ENCODE data around the gene TIAM1.
A peak's percentile ranks its signal among the peaks of the same experiment; 100 is the strongest.

The TIAM1 gene

DNA sequence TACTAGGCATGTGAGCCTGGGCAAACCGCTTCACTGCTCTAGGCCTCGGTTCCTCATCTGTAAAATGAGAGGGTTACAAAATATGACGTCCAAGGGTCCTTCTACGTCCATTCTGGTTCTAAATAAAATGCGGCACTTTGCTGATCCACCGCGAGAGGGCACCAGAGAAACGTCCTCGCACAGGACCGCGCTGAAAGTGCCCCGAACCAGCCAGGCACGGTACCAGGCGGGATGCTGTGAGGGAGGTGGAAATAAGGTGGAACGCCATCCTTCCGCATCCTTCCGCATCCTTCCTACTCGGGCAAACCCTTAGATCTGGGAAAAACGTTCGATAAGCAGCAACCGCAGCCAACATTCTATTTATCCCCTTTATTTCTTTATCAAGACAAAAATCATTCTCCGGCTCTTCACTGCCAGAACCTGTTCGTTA is 245.5 kb downstream of the TIAM1 start:
- peaks cover 11 to 19% of the 10 kb centered on the region in 2 donors for H3K27me3 Mint-ChIP-seq
- no peak overlapping the region for H3K4me3 Mint-ChIP-seq
- H3K27ac Mint-ChIP-seq: no peak overlapping the region
- DNase-seq (peak; percentile 66), ATAC-seq (replicated peaks) (peak; percentile 93 to 95)
- H3K9me3 Mint-ChIP-seq: peaks cover 0 to 5% of the 10 kb centered on the region in 2 donors
- peaks cover 10 to 14% of the 10 kb centered on the region in 2 donors for H3K4me1 Mint-ChIP-seq
- H3K36me3 Mint-ChIP-seq: no peaks in the 10 kb centered on the region

DNA sequence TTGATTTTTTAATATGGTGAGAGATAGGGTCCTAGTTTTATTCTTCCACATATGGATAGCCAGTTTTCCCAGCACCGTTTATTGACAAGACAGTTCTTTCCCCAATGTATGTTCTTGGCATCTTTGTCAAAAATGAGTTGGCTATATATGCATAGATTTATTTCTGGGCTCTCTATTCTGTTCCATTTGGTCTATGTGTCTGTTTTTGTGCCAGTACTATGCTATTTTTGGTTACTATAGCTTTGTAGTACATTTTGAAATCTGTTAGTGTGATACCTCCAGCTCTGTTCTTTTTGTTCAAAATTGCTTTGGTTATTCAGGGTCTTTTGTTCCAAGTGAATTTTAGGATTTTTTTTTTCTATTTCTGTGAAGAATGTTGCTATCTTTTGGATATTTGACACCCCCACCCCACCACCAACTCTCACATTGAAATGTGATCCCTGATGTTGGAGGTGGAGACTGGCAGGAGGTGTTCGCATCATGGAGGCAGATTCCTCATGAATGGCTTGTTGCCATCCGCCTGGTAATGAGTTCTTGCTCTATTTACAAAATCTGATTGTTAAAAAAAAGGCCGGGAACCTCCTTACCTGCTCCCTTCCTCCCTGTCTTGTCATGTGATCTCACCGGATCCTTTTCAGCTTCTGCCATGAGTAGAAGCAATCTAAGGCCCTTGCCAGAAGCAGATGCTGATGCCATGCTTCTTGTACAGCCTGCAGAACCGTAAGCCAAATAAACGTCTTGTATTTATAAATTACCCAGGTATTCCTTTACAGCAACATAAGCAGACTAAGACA is 251.0 kb downstream of the TIAM1 start:
- Mint-ChIP-seq H3K27me3 (peaks cover 12 to 28% of the 10 kb centered on the region in 2 donors), H3K4me3 (no peak overlapping the region), H3K4me1 (no peaks in the 10 kb centered on the region), H3K9me3 (peaks cover 0 to 5% of the 10 kb centered on the region in 2 donors), H3K36me3 (no peaks in the 10 kb centered on the region), H3K27ac (no peak overlapping the region)
- no peak for DNase-seq
- ATAC-seq (replicated peaks): no peak

DNA sequence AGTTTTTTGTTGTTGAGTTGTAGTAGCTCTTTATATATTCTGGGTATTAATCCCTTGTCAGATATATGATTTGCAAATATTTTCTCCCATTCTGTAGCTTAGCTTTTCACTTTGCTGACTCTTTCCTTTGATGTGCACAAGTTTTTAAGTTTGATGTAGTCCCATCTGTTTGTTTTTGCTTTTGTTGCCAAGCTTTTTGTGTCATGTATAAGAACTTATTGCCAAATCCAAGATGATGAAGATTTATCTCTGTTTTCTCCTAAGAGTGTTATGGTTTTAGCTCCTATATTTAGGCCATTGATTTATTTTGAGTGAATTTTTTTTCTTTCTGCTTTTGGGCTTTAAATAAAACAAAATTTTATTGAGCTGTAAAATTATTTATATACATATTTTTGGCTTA is 253.7 kb downstream of the TIAM1 start:
- peaks cover 20 to 22% of the 10 kb centered on the region in 2 donors for H3K27me3 Mint-ChIP-seq
- H3K4me1 Mint-ChIP-seq: peaks cover 2 to 5% of the 10 kb centered on the region in 2 donors
- DNase-seq (no peak), ATAC-seq (replicated peaks) (no peak)
- no peak overlapping the region for H3K4me3 Mint-ChIP-seq
- peaks cover 0 to 5% of the 10 kb centered on the region in 2 donors for H3K9me3 Mint-ChIP-seq
- no peak overlapping the region for H3K27ac Mint-ChIP-seq
- H3K36me3 Mint-ChIP-seq: no peaks in the 10 kb centered on the region

DNA sequence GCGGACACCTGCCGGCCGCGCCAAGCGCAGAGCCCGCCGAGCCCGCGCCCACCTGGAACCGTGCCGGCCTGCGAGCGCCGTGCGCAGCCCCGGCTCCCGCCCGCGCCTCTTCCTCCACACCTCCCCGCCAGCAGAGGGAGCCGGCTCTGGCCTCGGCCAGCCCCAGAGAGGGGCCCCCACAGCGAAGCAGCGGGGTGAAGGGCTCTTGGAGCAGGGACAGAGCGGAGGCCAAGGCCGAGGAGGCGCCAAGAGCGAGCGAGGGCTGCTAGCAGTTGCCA is 255.6 kb downstream of the TIAM1 start:
- H3K4me1 Mint-ChIP-seq: peaks cover 2 to 5% of the 10 kb centered on the region in 2 donors
- no peak for ATAC-seq (replicated peaks)

DNA sequence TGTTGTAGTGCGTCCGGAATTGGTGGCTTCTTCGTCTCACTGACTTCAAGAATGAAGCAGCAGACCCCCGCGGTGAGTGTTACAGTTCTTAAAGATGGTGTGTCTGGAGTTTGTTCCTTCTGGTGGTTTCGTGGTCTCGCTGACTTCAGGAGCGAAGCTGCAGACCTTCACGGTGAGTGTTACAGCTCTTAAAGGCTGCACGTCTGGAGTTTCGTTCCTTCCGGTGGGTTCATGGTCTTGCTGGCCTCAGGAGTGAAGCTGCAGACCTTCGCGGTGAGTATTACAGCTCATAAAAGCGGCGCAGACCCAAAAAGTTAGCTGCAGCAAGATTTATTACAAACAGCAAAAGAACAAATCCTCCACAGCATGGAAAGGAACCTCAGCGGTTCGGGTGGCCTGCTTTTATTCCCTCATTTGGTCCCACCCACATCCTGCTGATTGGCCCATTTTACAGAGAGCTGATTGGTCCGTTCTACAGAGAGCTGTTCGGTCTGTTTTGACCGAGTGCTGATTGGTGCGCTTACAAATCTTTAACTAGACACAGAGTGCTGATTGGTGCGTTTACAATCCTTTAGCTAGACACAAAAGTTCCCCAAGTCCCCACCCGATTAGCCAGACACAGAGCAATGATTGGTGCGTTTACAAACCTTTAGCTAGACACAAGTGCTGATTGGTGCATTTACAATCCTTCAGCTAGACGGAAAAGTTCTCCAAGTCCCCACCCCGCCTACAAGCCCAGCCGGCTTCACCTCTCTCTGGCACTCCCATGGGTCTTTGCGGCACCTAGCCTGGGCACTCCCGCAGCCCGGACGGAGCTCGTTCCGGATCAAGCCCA is 256.2 kb downstream of the TIAM1 start:
- H3K27me3 Mint-ChIP-seq: peaks cover 9 to 12% of the 10 kb centered on the region in 2 donors
- DNase-seq: no peak
- H3K27ac Mint-ChIP-seq: no peak overlapping the region
- no peaks in the 10 kb centered on the region for H3K36me3 Mint-ChIP-seq
- no peak for ATAC-seq (replicated peaks)
- H3K4me3 Mint-ChIP-seq: no peak overlapping the region
- peaks cover 2 to 5% of the 10 kb centered on the region in 2 donors for H3K4me1 Mint-ChIP-seq
- H3K9me3 Mint-ChIP-seq: no peaks in the 10 kb centered on the region

More for the DNA sequence above, 255.6 kb downstream of the TIAM1 start:
- Mint-ChIP-seq H3K27ac (no peak overlapping the region), H3K9me3 (no peaks in the 10 kb centered on the region), H3K27me3 (peaks cover 9 to 17% of the 10 kb centered on the region in 2 donors), H3K4me3 (no peak overlapping the region), H3K36me3 (no peaks in the 10 kb centered on the region)
- no peak for DNase-seq

DNA sequence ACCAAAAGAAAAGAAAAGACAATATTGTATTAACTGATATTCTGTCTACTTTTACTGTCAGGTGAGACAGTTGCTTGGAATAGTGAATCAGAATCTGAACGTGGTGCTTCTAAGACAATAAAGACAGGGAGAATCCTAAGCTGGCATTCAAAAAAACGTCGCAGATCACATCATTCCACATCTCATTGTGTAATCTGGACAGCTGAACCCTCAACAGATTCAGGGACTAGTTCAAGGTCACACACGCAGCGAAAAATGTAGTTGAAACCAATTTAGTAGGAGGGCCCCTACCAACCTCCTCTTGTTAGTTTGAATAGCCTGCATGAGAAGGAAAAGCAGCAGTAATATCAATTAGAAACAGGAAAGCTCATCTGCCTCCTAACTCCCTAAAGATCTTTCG is 259.4 kb downstream of the TIAM1 start:
- H3K36me3 Mint-ChIP-seq: no peaks in the 10 kb centered on the region

DNA sequence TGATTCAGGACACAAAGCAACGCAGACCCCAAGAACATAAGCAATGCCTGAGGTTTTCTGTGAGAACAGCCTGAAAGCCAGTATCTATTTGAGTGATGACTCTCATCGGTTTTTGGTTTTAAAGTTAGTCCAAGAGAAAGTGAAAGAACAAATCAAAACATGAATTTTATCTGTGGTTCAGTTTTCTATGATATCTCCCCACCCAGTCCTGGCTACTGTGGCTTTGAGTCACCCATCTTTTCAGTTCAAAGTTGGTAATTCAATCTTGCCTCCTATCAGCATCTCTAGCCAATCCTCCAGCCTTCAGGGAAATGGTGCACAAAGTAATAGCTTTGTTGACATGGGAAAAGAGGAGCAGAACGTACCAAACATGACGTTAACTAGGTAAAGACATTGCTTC is 265.3 kb downstream of the TIAM1 start:
- no peaks in the 10 kb centered on the region for H3K9me3 Mint-ChIP-seq
- H3K27ac Mint-ChIP-seq: no peak overlapping the region
- no peaks in the 10 kb centered on the region for H3K36me3 Mint-ChIP-seq
- ATAC-seq (replicated peaks): no peak
- H3K4me1 Mint-ChIP-seq: no peaks in the 10 kb centered on the region
- peaks cover 8 to 11% of the 10 kb centered on the region in 2 donors for H3K27me3 Mint-ChIP-seq
- no peak for DNase-seq
- H3K4me3 Mint-ChIP-seq: no peak overlapping the region

More for the DNA sequence above, 259.4 kb downstream of the TIAM1 start:
- Mint-ChIP-seq H3K9me3 (no peaks in the 10 kb centered on the region), H3K27me3 (peaks cover 5 to 13% of the 10 kb centered on the region in 2 donors), H3K4me3 (no peak overlapping the region), H3K4me1 (peaks cover 2 to 5% of the 10 kb centered on the region in 2 donors), H3K27ac (no peak overlapping the region)
- ATAC-seq (replicated peaks) (no peak), DNase-seq (no peak)

DNA sequence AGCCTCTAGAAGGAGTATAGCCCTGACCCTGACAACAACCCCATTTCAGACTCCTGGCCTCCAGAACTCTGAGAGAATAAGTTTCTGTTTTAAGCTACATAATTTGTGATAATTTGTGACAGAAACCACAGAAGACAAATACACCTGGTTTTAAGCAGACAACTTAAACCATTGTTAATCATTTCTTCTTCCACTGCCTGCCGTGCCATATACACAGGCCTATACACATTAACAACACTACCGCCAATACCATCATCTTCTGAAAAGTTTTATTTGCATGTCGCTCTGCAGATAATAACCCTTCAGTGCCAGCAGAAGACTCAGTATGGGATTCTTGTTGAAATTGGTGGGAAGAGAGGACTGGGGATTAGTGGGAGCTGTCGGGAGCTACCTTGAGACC is 265.8 kb downstream of the TIAM1 start:
- H3K27me3 Mint-ChIP-seq: peaks cover 8 to 11% of the 10 kb centered on the region in 2 donors
- no peak overlapping the region for H3K4me3 Mint-ChIP-seq
- no peak for ATAC-seq (replicated peaks)
- H3K4me1 Mint-ChIP-seq: no peaks in the 10 kb centered on the region
- H3K9me3 Mint-ChIP-seq: no peaks in the 10 kb centered on the region
- no peak for DNase-seq
- no peak overlapping the region for H3K27ac Mint-ChIP-seq
- H3K36me3 Mint-ChIP-seq: no peaks in the 10 kb centered on the region

DNA sequence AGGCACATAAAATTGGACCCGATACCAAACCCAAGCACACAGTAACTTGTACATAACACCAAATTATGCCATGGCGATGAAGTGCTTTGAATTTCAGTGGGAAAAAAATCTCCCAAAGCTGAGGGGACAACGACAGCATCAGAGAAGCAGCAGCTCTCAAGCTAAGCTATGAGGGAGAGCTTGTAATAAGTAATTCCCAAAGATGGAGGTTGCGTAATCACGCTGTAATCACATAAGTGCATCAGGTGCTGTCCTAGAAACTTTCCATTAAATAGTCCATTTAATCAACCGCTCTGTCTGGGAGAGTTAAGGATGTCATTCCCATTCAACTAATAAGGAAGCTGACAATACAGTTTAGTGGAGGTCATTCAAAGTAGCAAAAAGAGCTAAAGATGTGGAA is 268.2 kb downstream of the TIAM1 start:
- H3K27me3 Mint-ChIP-seq: peaks cover 4 to 15% of the 10 kb centered on the region in 2 donors
- no peak for ATAC-seq (replicated peaks)

DNA sequence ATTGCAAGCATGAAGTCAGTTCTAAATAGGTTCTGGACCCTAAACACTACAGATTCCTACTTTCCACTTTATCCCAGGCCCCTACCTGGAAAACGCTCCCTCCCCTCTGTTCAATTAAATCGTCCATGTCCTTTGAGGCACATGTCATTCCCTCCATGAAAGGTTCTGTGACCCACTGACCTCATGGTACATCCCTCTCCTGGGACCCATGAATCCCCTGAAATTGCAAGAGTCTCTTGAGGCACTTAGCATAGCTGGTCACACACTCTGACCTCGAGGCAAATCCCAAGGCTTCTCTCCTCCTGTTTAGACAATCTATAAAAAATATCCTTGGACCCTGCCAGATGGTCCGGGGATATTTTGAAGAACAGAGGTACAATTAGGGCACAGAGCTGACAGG is 271.5 kb downstream of the TIAM1 start:
- ATAC-seq (replicated peaks): no peak
- H3K27ac Mint-ChIP-seq: no peak overlapping the region
- no peaks in the 10 kb centered on the region for H3K9me3 Mint-ChIP-seq
- no peak for DNase-seq
- no peak overlapping the region for H3K4me3 Mint-ChIP-seq
- no peaks in the 10 kb centered on the region for H3K36me3 Mint-ChIP-seq
- peaks cover 4 to 6% of the 10 kb centered on the region in 2 donors for H3K27me3 Mint-ChIP-seq
- no peaks in the 10 kb centered on the region for H3K4me1 Mint-ChIP-seq

More for the DNA sequence above, 268.2 kb downstream of the TIAM1 start:
- Mint-ChIP-seq H3K4me1 (no peaks in the 10 kb centered on the region), H3K36me3 (no peaks in the 10 kb centered on the region), H3K27ac (no peak overlapping the region), H3K9me3 (no peaks in the 10 kb centered on the region), H3K4me3 (no peak overlapping the region)
- DNase-seq: no peak
